Activated CD8-positive, alpha-beta T cell treated with anti-CD3 and anti-CD28 coated beads, Interleukin-2, amount 10 ng/mL, durations not matched to agents 7 days and 5 days (primary cell): Measurements from ENCODE around the gene HOXD13. TPM values are rescaled to one million over a fixed set of nuclear protein-coding genes. Genes with fewer than 3 reads are reported as not detected.

Experiments used
- ATAC-seq: fragments of 150-1000 bp; cut with Tn5 transposase; one replicate; pipeline ENCODE4 v1.10.0; 2021; ENCODE audit warnings: moderate library complexity
- CTCF ChIA-PET: fragments of 350-600 bp; sonication (Branson Sonifier 250); formaldehyde crosslinking; loops from one replicate; lab custom pipeline; 2021; ENCODE audit warnings: antibody characterized with exemption; lab: Charles Lee
- POLR2A ChIA-PET: fragments of 350-600 bp; sonication (Branson Sonifier 250); formaldehyde crosslinking; loops from one replicate; lab custom pipeline; 2021; ENCODE audit warnings: antibody characterized with exemption; lab: Charles Lee
- DNase-seq: peaks from one replicate; pipeline ENCODE4 v3.0.0-alpha.2; 2020
- H3K27ac Mint-ChIP-seq: one replicate; pipeline ENCODE4 v1.8.0; 2021; ENCODE audit warnings: mild to moderate bottlenecking, mixed read lengths
- H3K27me3 Mint-ChIP-seq: one replicate; pipeline ENCODE4 v1.8.0; 2021; ENCODE audit warnings: low read depth, mixed read lengths
- H3K36me3 Mint-ChIP-seq: one replicate; pipeline ENCODE4 v1.8.0; 2021; ENCODE audit warnings: low read depth, mixed read lengths
- H3K4me1 Mint-ChIP-seq: one replicate; pipeline ENCODE4 v1.8.0; 2021; ENCODE audit warnings: low read depth, mixed read lengths
- H3K4me3 Mint-ChIP-seq: one replicate; pipeline ENCODE4 v1.8.0; 2021; ENCODE audit warnings: mild to moderate bottlenecking, mixed read lengths
- H3K9me3 Mint-ChIP-seq: one replicate; pipeline ENCODE4 v1.8.0; 2022; ENCODE audit warnings: mixed read lengths; ENCODE audit not compliant: insufficient read depth
- total RNA-seq, 2 experiments: library from RNA; stranded (reverse); gene quantifications; one replicate each; pipeline ENCODE4 v1.2.3, GENCODE V29; 2021

The HOXD13 gene
- total RNA-seq, 2 experiments from 2014 or later, result not detected

GRCh38 chr2:176104316-176105077 lies 12.0 kb downstream of the HOXD13 start:
- ATAC-seq (no peak), DNase-seq (no peak)
- no peaks in the 10 kb centered on the region for H3K9me3 Mint-ChIP-seq
- peaks cover 79% of the 10 kb centered on the region for H3K27me3 Mint-ChIP-seq
- H3K36me3 Mint-ChIP-seq, result peaks cover 7% of the 10 kb centered on the region
- CTCF ChIA-PET, result interaction anchor here (0.7 to 1.1 kb wide), 3 partner anchors 22 to 29 kb away, joined by 3 to 4 read pairs (median 3); no protein-coding TSS in a partner anchor
- H3K4me1 Mint-ChIP-seq, result peaks cover 10% of the 10 kb centered on the region
- POLR2A ChIA-PET, result interaction anchor here (1.0 kb wide), 1 partner anchor 10 kb away, joined by 3 read pairs; no protein-coding TSS in a partner anchor
- H3K4me3 Mint-ChIP-seq, result no peak overlapping the region
- no peak overlapping the region for H3K27ac Mint-ChIP-seq

- Mint-ChIP-seq H3K4me1 (peaks cover 10% of the 10 kb centered on the region), H3K27me3 (peaks cover 82% of the 10 kb centered on the region), H3K4me3 (no peak overlapping the region), H3K36me3 (peaks cover 6% of the 10 kb centered on the region), H3K9me3 (no peaks in the 10 kb centered on the region), H3K27ac (peak overlapping the region; percentile 55)
- DNase-seq, result no peak
- no peak for ATAC-seq
- ChIA-PET POLR2A (no interaction called here), CTCF (interaction anchor here (0.7 to 0.8 kb wide), 2 partner anchors 21 to 30 kb away, joined by 3 read pairs; no protein-coding TSS in a partner anchor)
Observed at GRCh38 chr2:176105078-176105729, 12.7 kb downstream of the HOXD13 start.

- CTCF ChIA-PET, result no interaction called here
- ATAC-seq (no peak), DNase-seq (no peak)
- H3K9me3 Mint-ChIP-seq, result no peaks in the 10 kb centered on the region
- peaks cover 80% of the 10 kb centered on the region for H3K27me3 Mint-ChIP-seq
- POLR2A ChIA-PET, result no interaction called here
- peaks cover 6% of the 10 kb centered on the region for H3K36me3 Mint-ChIP-seq
- peaks cover 10% of the 10 kb centered on the region for H3K4me1 Mint-ChIP-seq
- H3K27ac Mint-ChIP-seq, result peak overlapping the region; percentile 74
- peak overlapping the region; percentile 33 for H3K4me3 Mint-ChIP-seq
Observed at GRCh38 chr2:176105730-176106580, 13.4 kb downstream of the HOXD13 start.

- H3K4me1 Mint-ChIP-seq, result peaks cover 10% of the 10 kb centered on the region
- no peak for DNase-seq
- H3K4me3 Mint-ChIP-seq, result peak within 1 kb of the TSS; percentile 33
- POLR2A ChIA-PET, result no interaction called here
- CTCF ChIA-PET, result no interaction called here
- no peak for ATAC-seq
- H3K36me3 Mint-ChIP-seq, result peaks cover 8% of the 10 kb centered on the region
- H3K27ac Mint-ChIP-seq, result peak within 1 kb of the TSS; percentile 74
- H3K27me3 Mint-ChIP-seq, result peaks cover 80% of the 10 kb centered on the region
- no peaks in the 10 kb centered on the region for H3K9me3 Mint-ChIP-seq
Observed at GRCh38 chr2:176106581-176107539, 14.3 kb downstream of the HOXD13 start, which contains the start of gene HOXD11. Gene HOXD11, plus strand, starts transcription at chr2:176107280. Its CDS starts 76 bp downstream, at chr2:176107356.

- ChIA-PET CTCF (no interaction called here), POLR2A (no interaction called here)
- H3K27ac Mint-ChIP-seq, result no peak overlapping the region
- peaks cover 79% of the 10 kb centered on the region for H3K27me3 Mint-ChIP-seq
- H3K36me3 Mint-ChIP-seq, result peaks cover 9% of the 10 kb centered on the region
- no peak overlapping the region for H3K4me3 Mint-ChIP-seq
- no peaks in the 10 kb centered on the region for H3K9me3 Mint-ChIP-seq
- H3K4me1 Mint-ChIP-seq, result peaks cover 10% of the 10 kb centered on the region
- DNase-seq, result no peak
- ATAC-seq, result no peak
Observed at GRCh38 chr2:176107731-176108181, 15.2 kb downstream of the HOXD13 start.

- Mint-ChIP-seq H3K27me3 (peaks cover 80% of the 10 kb centered on the region), H3K4me1 (peaks cover 10% of the 10 kb centered on the region), H3K4me3 (peak overlapping the region; percentile 1), H3K9me3 (peaks cover 4% of the 10 kb centered on the region), H3K27ac (peak overlapping the region; percentile 37), H3K36me3 (peaks cover 9% of the 10 kb centered on the region)
- ChIA-PET POLR2A (no interaction called here), CTCF (interaction anchor here (1.3 to 2.3 kb wide), 2 partner anchors 11 to 18 kb away, joined by 3 to 8 read pairs; no protein-coding TSS in a partner anchor)
- no peak for DNase-seq
- no peak for ATAC-seq
Observed at GRCh38 chr2:176109192-176109901, 16.8 kb downstream of the HOXD13 start.

- ATAC-seq, result no peak
- Mint-ChIP-seq H3K4me1 (peaks cover 10% of the 10 kb centered on the region), H3K36me3 (peaks cover 9% of the 10 kb centered on the region), H3K27me3 (peaks cover 80% of the 10 kb centered on the region), H3K27ac (no peak overlapping the region), H3K4me3 (no peak overlapping the region), H3K9me3 (peaks cover 4% of the 10 kb centered on the region)
- DNase-seq, result no peak
- CTCF ChIA-PET, result interaction anchor here (0.6 to 2.3 kb wide), 5 partner anchors 10 to 444 kb away, joined by 3 to 8 read pairs (median 3); no protein-coding TSS in a partner anchor
- POLR2A ChIA-PET, result no interaction called here
Observed at GRCh38 chr2:176109946-176110345, 17.4 kb downstream of the HOXD13 start.

- ChIA-PET POLR2A (interaction anchor here (0.5 to 0.6 kb wide), 2 partner anchors 17 to 46 kb away, joined by 3 read pairs; no protein-coding TSS in a partner anchor), CTCF (interaction anchor here (0.6 to 2.3 kb wide), 12 partner anchors 8 to 444 kb away, joined by 3 to 8 read pairs (median 4); no protein-coding TSS in a partner anchor)
- H3K36me3 Mint-ChIP-seq, result peaks cover 9% of the 10 kb centered on the region
- H3K9me3 Mint-ChIP-seq, result peaks cover 4% of the 10 kb centered on the region
- ATAC-seq (no peak), DNase-seq (no peak)
- H3K4me1 Mint-ChIP-seq, result peaks cover 10% of the 10 kb centered on the region
- H3K27me3 Mint-ChIP-seq, result peaks cover 77% of the 10 kb centered on the region
- H3K4me3 Mint-ChIP-seq, result no peak overlapping the region
- no peak overlapping the region for H3K27ac Mint-ChIP-seq
Observed at GRCh38 chr2:176110415-176111308, 18.1 kb downstream of the HOXD13 start.

- no peak for ATAC-seq
- H3K4me1 Mint-ChIP-seq, result peaks cover 8% of the 10 kb centered on the region
- CTCF ChIA-PET, result interaction anchor here (0.7 to 2.3 kb wide), 9 partner anchors 9 to 50 kb away, joined by 3 to 8 read pairs (median 4); no protein-coding TSS in a partner anchor
- no peak overlapping the region for H3K27ac Mint-ChIP-seq
- peaks cover 74% of the 10 kb centered on the region for H3K27me3 Mint-ChIP-seq
- H3K36me3 Mint-ChIP-seq, result peaks cover 6% of the 10 kb centered on the region
- H3K9me3 Mint-ChIP-seq, result peaks cover 4% of the 10 kb centered on the region
- no peak for DNase-seq
- POLR2A ChIA-PET, result interaction anchor here (0.5 to 0.6 kb wide), 2 partner anchors 17 to 47 kb away, joined by 3 read pairs; no protein-coding TSS in a partner anchor
- H3K4me3 Mint-ChIP-seq, result no peak overlapping the region
Observed at GRCh38 chr2:176111309-176111663, 18.8 kb downstream of the HOXD13 start.
